ENCODE results near the gene ZNF560.
A peak's percentile ranks its signal among the peaks of the same experiment; 100 is the strongest.

Gene ZNF560

DNA sequence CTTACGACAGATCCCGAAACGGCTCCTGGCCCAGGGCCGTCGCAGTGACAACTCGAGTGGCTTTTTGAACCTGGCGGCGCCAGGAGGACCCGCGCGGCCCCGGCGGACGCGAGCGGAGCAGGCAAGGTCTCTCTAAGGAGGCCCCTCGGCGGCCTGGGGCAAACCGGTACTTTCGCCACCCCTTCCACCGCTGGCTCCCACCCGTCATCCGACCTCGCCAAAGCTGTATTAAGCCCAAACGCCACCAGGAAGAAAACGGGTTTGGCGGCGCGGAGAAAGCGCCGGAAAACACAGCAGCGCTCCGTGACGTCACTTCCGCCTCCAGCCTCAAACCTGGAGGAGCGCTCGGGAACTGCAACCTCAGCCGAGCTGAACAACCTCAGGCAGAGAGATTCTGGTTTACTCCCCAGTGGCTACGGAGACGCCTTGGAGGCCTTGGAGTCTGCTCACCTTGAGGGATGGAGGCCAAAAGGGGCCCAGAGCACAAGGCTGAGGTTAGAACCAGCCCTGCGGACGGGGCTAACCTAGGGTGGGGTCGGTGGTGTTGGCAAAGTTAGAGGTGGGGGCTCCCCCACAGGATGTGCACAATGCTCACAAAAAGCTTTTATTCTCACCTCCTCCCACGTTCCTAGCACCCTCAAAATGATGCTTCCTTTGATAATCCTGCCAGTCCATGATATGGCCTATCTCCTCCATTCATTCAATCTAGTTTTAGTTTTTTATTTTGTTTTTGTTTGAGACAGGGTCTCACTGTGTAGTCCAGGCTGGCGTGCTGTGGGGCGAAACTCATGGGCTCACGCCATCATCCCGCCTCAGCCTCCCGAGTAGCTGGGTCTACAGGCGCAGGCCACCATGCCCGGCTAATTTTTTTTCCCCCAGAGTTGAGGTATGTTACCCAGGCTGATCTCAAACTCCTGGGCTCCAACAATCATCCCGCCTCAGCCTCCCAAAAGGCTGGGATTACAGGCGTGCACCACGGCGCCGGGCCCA, 62.8 kb downstream of the ZNF560 start, which contains the start of gene ZNF266:
Gene ZNF266 (minus strand): TSS at position 295 of the 990 bp plus-strand sequence. CDS start 15,484 bp downstream, outside the sequence.
- DNase-seq: peak; percentile 65

DNA sequence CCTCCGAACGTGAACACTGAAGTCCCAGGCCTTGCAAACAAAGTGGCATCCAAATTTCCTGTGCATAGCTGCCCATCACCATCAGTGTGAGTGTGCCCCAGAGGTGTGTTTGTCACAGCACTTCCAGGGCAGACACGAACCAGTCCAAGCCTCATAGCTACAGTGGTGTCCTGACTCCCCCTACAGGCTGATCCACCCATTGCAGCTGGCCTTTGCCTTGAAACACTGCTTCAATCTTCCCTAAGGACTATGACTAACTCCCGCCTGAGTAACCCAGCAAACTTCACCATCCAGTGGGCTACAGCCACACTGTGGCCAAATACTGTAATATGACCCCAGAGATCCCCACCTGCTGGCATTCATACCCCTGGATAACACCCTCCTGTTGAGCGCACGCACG, 66.9 kb downstream of the ZNF560 start:
- no peak for DNase-seq

DNA sequence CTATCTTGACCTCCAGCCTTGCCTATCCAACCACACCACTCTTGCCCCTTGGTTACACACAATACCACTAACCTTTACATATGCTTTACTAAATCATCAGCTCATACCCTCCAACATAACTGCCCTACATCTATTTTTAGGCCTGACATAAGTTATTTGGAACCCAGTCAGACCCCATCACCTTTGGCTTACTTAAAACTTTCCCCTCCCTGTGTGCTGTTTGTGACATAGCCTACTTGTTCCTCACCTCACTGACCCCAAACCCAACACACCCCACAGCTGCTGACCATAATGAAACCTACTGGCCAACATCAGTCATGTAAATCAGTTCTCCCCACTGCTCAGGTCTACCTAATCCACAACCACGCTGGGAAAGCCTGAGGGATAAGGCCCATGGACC, 68.0 kb downstream of the ZNF560 start:
- DNase-seq: no peak

DNA sequence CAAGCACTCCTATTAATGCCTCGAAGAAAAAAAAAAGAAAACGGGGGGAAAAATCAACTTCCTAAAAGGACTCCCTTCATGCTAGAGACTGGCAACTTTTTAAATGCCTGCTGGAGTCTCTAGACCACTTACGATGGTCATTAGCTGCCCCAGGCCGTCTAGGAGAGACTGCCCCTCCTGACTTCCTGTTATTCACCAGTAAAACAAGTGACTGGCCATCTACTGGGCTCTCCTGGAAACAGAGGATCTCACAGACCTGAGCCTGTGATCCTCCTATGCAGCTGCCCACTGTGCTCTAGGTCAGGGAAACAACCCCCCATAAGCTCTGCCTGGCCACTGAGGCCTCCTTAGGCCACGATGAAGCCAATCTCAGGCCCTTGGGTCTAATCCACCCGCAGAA, 70.5 kb downstream of the ZNF560 start:
- no peak for DNase-seq

Data from NCI-H1417 treated with DMSO at 0.1 percent for 48 hours (cell line).